Measurements from ENCODE around the gene MICAL2.

GRCh38 chr11:12133547-12134235, 23.3 kb downstream of the MICAL2 start:
- TF ChIP-seq CEBPB (IDR thresholded peaks at IDR 0.05) (no peak), RAD21 (IDR thresholded peaks at IDR 0.05; ENCODE audit: low read depth) (no peak), USF1 (IDR thresholded peaks at IDR 0.05) (no peak), EP300 (IDR thresholded peaks at IDR 0.05; ENCODE audit: borderline replicate concordance) (no peak), ZBTB7A (IDR thresholded peaks at IDR 0.05; ENCODE audit: low read depth) (no peak), NFIC (IDR thresholded peaks at IDR 0.05) (no peak), CREB1 (IDR thresholded peaks at IDR 0.05; ENCODE audit: low read depth) (no peak), YY1 (IDR thresholded peaks at IDR 0.05; ENCODE audit: low read depth) (no peak), TAF1 (IDR thresholded peaks at IDR 0.05; ENCODE audit: low read depth) (no peak)
- TF ChIP-seq, protein P1, sequence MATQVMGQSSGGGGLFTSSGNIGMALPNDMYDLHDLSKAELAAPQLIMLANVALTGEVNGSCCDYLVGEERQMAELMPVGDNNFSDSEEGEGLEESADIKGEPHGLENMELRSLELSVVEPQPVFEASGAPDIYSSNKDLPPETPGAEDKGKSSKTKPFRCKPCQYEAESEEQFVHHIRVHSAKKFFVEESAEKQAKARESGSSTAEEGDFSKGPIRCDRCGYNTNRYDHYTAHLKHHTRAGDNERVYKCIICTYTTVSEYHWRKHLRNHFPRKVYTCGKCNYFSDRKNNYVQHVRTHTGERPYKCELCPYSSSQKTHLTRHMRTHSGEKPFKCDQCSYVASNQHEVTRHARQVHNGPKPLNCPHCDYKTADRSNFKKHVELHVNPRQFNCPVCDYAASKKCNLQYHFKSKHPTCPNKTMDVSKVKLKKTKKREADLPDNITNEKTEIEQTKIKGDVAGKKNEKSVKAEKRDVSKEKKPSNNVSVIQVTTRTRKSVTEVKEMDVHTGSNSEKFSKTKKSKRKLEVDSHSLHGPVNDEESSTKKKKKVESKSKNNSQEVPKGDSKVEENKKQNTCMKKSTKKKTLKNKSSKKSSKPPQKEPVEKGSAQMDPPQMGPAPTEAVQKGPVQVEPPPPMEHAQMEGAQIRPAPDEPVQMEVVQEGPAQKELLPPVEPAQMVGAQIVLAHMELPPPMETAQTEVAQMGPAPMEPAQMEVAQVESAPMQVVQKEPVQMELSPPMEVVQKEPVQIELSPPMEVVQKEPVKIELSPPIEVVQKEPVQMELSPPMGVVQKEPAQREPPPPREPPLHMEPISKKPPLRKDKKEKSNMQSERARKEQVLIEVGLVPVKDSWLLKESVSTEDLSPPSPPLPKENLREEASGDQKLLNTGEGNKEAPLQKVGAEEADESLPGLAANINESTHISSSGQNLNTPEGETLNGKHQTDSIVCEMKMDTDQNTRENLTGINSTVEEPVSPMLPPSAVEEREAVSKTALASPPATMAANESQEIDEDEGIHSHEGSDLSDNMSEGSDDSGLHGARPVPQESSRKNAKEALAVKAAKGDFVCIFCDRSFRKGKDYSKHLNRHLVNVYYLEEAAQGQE (IDR thresholded peaks at IDR 0.05; ENCODE audit: low read depth): no peak

Measured in Ishikawa (cell line).